NCI-H2081 treated with DMSO at 0.1 percent for 48 hours (cell line): ENCODE data around the gene ITFG1.
"Not testable (repeated sequence)": the region's sequence is repeated elsewhere in the genome, so short reads cannot be mapped to it uniquely, and the experiment has no call there.

ENCODE experiments used
- DNase-seq: peaks from one replicate; lab custom pipeline; 2025; lab: John Stamatoyannopoulos, UW

The ITFG1 gene

DNA sequence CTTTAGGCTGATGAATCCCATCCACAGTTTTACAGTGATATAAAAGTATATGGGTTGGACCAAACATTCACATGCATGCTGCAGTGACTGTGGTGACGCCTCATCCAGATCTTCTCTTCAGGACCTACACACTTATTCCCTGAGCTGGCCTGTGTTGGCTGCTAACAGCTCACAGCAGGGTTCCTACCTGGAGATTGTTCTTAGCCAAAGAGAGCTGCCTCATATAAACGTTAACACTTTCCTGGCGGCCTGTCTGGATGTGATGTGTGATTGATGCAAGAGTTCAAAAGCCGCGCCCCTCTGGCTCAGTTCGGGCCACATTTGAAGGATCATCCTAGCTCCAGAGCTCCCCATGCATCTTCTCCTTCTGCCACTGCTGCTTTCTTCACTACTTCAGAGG lies 224.1 kb downstream of the ITFG1 start:
- DNase-seq, result no peak

DNA sequence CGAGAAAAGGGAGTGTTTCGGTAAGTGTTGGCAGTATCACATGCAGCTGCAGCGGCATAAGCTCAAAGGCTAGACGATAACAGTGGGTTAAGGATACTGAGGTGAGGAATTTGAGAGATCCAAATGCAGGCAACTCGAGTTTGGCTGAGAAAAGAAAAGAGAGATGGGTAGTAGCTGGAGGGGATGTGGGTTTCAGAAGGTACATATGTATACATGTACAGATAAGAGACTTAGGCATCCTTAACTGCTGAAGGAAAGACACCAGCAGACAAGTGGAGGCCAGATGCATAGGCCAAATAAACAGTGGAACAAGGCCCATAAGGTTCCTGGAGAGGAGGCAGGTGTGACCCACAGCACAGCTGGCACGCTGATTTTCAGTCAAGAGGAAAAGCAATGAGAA lies 230.6 kb downstream of the ITFG1 start:
- no peak for DNase-seq

DNA sequence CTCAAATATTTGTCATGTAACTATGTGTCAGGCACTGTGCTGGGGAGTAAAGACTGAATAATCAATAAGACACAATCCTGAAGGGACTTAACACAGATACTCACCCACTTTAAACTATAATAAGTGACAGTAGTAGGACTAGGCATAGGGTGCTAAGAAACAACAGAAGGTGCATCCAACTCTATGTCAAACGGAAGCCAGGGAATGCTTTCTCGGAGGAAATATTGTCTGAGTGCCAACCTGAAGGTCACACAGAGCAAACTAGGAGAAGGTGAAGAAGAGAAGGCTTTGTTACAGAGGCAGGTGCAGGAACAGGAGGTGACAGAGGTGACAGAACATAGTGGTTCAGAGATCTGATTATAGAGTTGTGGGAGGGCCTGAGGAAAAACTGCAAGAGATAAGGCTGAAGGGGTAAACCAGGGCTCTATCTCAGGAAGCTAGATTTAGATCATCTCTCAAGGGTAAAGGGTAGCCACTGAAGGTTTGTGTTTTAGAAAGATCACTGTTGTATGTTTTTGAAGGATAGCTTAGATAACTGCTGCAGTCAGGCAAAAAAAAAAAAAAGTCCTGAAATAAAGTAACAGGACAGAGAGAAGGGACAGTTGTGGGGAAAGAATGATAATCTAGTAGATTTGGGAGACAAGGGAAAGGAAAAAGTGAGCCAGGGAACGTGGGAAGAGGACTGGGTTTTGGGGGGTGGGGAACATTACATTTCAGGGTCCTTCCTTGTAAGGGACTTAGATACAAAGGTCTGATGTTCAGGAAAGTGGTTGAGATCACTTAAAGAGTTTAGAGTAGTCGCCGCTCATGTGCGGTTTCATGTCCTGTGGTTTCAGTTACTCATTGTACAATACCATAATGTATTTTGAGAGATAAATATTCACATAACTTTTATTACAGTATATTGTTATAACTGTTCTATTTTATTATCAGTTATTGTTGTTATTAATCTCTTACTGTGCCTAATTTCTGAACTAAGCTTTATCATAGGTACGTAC lies 231.5 kb downstream of the ITFG1 start:
- DNase-seq, result no peak

GRCh38 chr16:47228241-47228640 lies 232.6 kb downstream of the ITFG1 start:
- no peak for DNase-seq

- no peak for DNase-seq
Measured at GRCh38 chr16:47213761-47214440, 247.0 kb downstream of the ITFG1 start.

DNA sequence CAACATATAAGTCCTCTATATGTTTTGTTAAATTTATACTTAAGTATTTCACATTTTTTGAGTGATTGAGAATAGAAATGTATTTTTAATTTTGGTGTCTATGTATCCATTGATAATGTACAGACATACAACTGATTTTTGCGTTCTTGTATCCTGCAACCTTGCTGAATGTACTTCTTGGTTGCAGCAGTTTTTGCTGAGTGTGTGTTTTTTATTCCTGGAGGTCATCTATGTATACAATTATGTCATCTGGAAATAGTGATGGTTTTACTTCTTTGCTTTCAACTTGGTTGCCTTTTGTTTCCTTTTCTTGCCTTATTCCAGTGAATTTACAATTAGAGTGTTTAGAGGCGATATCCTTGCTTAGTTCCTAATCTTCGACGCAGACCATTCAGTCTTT lies 249.6 kb downstream of the ITFG1 start:
- DNase-seq, result no peak

DNA sequence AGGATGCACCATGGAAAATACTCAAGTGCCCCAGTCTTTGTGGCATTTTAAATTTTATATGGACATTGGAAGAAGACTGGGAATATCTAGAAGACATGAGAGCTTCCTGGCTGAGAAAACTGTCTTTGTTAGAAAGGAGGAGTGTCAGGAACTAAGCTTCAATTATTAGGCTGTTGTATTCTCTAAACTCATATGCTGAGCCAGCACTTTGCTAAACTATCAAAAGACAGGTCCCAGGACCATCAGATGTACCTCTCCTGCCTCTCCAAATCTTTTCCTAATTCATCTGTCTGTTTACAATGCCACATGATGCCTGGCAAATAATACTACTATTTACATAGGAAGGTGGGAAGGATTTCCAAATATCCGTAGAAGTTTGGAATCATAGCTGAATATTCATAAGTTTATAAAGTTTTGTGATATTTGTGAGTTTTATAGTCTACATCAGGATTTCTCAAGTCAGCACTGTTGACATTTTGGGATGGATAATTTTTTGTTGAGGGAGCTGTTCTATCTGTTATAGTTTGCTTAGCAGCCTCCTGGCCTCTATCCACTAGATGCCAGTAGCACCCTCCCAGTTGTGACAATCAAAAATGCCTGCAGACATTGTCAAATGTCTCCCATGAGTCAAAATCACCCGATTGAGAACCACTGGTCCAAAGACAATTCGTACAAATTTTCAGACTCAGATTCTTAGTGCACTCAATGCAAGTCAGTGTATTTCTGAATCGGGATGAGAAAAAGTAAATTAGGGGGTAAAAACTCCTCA lies 255.9 kb downstream of the ITFG1 start:
- DNase-seq, result no peak

DNA sequence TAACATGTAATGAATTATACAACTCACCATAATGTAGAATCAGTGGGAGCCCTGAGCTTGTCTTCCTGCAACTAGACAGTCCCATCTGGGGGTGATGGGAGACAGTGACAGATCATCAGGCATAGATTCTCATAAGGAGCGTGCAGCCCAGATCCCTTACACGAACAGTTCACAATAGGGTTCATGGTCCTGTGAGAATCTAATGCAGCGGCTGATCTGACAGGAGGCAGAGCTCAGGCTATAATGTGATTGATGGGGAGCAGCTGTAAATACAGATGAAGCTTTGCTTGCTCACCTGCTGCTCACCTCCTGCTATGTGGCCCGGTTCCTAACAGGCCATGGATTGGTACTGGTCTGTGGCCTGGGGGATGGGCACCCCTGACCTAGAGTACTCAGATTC lies 257.4 kb downstream of the ITFG1 start:
- DNase-seq, result peak; percentile 43

- DNase-seq, result no peak
Measured at GRCh38 chr16:47198180-47198575, 262.7 kb downstream of the ITFG1 start.

DNA sequence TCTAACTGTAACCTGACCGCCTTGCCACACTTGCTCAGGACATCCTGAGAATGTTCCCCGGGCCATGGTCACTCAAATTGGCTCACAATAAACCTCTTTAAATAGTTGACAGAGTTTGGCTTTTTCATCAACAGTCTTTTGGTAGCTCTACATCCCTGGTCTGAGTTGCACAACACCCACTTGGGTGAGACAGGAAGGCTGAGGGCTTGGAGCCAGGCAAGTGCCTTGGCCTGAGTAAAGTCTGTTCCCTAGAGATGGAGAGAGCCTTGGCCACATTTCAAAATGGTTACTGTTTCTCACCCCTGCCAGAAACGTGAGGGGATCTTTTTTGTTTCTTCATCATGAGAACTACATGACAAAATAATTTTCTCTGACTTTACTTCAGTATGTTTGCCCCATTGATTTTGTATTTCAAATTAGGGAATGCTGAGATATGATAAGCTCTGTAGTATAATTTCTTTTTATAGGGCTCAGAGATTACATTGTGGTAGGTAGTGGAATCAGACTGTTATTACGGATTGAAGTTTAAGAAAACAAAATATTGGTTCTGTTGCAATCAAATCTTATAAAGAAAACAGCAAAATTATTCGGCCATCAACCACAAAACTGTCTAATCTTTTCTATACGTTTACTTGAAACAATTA lies 263.2 kb downstream of the ITFG1 start:
- DNase-seq, result no peak

- DNase-seq, result no peak
Measured at GRCh38 chr16:47196457-47196856, 264.4 kb downstream of the ITFG1 start.

DNA sequence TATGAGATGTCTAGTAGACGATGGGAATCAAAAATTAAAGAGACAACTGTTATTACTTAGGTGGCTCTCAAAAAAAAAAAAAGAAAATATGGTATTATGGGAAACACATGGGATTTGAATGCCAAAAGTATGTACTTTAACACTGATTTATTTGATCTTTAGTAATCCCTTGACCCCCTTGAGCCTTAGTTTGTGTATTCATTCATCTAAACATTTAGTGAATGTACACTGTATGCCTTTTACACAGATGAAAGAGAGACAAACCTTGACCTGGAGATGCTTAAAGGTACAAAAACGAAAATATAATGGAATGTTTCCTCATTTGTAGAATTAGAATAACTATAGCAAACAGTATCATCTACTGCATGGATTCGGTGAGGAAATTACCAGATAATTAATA lies 278.5 kb downstream of the ITFG1 start:
- no peak for DNase-seq

- not testable (repeated sequence) for DNase-seq
Measured at GRCh38 chr16:47181066-47181465, 279.8 kb downstream of the ITFG1 start.

- no peak for DNase-seq
Measured at GRCh38 chr16:47180073-47180472, 280.8 kb downstream of the ITFG1 start.

GRCh38 chr16:47175152-47175551 lies 285.7 kb downstream of the ITFG1 start:
- DNase-seq, result no peak

DNA sequence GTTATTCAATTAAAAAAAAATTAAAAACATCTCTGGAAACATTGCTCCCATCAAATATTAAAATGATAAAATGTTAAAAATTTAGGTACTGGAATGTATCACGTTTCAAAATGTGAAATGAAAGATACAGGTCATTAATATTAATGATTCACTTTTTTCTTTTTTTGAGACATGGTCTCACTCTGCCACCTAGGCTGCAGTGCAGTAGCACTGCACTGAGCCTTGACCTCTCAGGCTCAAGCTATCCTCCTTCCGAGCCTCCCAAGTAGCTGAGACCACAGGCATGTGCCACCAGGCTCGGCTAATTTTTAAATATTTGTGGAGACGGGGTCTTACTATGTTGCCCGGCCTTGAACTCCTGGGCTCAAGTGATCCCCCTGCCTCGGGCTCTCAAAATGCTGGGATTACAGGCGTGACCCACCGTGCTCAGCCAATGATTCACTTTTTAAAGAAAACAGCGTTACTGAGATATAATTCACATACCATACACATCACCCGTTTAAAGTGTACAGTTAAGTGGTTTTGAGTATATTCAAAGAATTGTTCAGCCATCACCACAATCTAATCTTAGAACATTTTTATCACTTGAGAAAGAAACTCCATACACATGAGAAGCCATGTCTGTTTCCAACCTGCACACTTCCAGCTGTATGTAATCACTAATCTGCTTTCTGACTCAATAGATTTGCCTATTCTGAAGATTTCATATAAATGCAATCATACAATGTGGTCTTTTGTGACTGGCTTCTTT lies 298.0 kb downstream of the ITFG1 start:
- no peak for DNase-seq

DNA sequence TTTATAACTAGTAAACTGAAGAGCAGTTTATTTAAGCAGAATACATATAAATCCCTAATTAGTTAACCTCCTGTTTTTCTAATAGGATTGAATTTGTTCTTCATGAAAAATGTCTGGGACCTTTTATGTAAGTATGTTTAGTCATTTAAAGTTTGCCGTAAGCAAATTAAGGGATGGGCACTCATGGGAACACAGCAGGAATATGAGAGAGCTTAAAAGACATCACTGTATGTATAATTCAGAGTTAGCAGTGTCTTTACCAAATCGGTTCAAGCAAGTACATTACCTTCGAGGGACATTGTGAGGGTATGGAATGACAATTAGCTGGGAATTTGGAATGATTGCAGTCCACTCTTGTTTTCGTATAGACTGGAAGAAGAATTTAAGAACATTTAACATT lies 299.4 kb downstream of the ITFG1 start:
- DNase-seq, result no peak

DNA sequence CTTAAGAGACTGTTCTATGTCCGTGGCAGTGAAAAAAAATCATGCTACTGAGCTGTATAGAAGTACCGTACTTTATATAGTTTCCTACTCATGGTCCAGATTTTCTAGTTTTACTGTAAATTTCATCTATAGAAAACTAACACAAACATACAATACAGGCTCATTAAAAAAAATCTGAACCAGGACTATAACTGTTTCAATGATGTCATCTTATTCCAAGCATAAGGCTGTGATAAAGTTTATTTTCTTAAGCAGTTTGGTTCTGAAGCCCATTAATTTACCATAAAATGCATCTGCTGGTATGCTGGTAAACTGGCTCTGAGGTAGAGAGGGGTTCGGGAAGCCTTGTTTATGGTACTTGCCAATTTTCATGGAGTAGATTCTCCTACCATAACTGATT lies 300.4 kb downstream of the ITFG1 start:
- DNase-seq, result no peak

GRCh38 chr16:47158992-47159391 lies 301.9 kb downstream of the ITFG1 start:
- DNase-seq, result no peak

DNA sequence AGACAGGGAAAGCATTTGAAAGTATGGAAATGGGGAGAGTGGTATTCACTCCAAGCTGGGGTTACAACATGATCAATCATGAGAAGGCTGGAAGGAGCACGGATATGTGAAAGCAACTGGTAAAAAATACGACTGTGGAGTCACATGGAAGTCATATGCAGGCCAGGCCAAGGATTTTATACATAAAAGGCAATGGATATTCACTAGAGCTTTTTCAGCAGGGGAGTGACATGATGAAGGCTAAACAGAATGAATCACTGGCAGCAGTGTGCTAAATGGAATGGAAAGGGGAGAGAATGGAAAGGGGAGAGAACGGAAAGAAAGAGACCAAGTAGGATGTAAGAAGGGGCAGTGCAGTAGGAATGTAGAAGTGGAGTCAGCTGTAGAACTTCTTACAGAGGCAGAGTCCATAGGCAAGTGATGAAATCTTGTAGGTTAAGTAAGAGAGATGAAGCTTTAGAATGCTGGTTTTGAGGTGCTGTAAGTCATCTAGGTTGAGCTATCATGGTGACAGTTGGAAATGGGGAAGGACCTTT lies 304.1 kb downstream of the ITFG1 start:
- DNase-seq, result no peak

GRCh38 chr16:47152501-47152900 lies 308.4 kb downstream of the ITFG1 start:
- not testable (repeated sequence) for DNase-seq
